GM12878 (cell line): ENCODE results near the gene ADARB1. TPM values are rescaled to one million over a fixed set of nuclear protein-coding genes. Genes with fewer than 3 reads are reported as not detected.

Source experiments
- ATAC-seq: fragments of 200-7000 bp; cut with Tn5 transposase; 3 replicates; pipeline ENCODE4 v1.9.1; 2020; ENCODE audit warnings: mild to moderate bottlenecking, moderate library complexity
- BruUV-seq: library from RNA; stranded (reverse); fragments of 400-500 nt; replicated peaks from 2 replicates; lab custom pipeline; 2021; lab: Mats Ljungman, UMichigan
- CTCF ChIA-PET: fragments of 300-600 bp; sonication (Branson Sonifier 250); formaldehyde crosslinking; extraction: SDS; loops from one replicate; lab custom pipeline; 2021; ENCODE audit warnings: inconsistent platforms; lab: Yijun Ruan, JAX
- POLR2A ChIA-PET: fragments of 350-600 bp; formaldehyde crosslinking; extraction: SDS; loops from one replicate; lab custom pipeline; 2021; ENCODE audit warnings: inconsistent platforms; lab: Charles Lee
- RAD21 ChIA-PET: fragments of 300-600 bp; sonication (Branson Sonifier 250); formaldehyde crosslinking; loops from one replicate; lab custom pipeline; 2023; ENCODE audit warnings: antibody characterized with exemption; ENCODE audit not compliant: unreplicated experiment; lab: Charles Lee
- SMC1A ChIA-PET: fragments of 300-600 bp; sonication (Branson Sonifier 250); formaldehyde crosslinking; loops from one replicate; lab custom pipeline; 2023; ENCODE audit not compliant: unreplicated experiment, uncharacterized antibody; lab: Charles Lee
- DNase-seq: peaks from one replicate; pipeline ENCODE4 v3.0.0-alpha.2; 2011; ENCODE audit warnings: low read depth, low spot score
- FAIRE-seq: peaks from 3 replicates; lab custom pipeline; 2011; peaks lifted over from hg19 to GRCh38; lab: Jason Lieb, UNC
- H2AFZ ChIP-seq: 2 replicates; pipeline ENCODE4 v1.6.0; 2011; ENCODE audit warnings: low read depth, low read length, control low read depth; ENCODE audit not compliant: control insufficient read depth
- H3K27ac ChIP-seq: 2 replicates; pipeline ENCODE4 v1.5.1; 2011; ENCODE audit warnings: control low read depth; ENCODE audit not compliant: control insufficient read depth, insufficient read depth
- H3K27me3 ChIP-seq, 2 experiments: replicated peaks in 1 of 2; 2 replicates each; pipeline versions ENCODE4 v1.6.0 to v1.6.1; 2011; ENCODE audit warnings: low read length in 1 of 2; ENCODE audit not compliant: control insufficient read depth in 2 of 2, insufficient read depth in 2 of 2
- H3K36me3 ChIP-seq, 2 experiments: 2 replicates each; pipeline ENCODE4 v1.5.1; 2011; ENCODE audit warnings: low read length in 1 of 2; ENCODE audit not compliant: control insufficient read depth in 2 of 2, insufficient read depth in 2 of 2
- H3K4me1 ChIP-seq: 2 replicates; pipeline ENCODE4 v1.6.1; 2011; ENCODE audit warnings: mild to moderate bottlenecking, low read length, moderate library complexity, mixed read lengths; ENCODE audit not compliant: control insufficient read depth, insufficient read depth
- H3K4me2 ChIP-seq: 2 replicates; pipeline ENCODE4 v1.6.0; 2011; ENCODE audit warnings: control low read depth; ENCODE audit not compliant: control insufficient read depth, insufficient read depth
- H3K4me3 ChIP-seq: fragments of 200-600 bp; sonication (generic); 2 replicates; pipeline ENCODE4 v1.5.1; 2016
- H3K79me2 ChIP-seq: 2 replicates; pipeline ENCODE4 v1.6.0; 2011; ENCODE audit warnings: low read length; ENCODE audit not compliant: control insufficient read depth, insufficient read depth
- H3K9ac ChIP-seq: 2 replicates; pipeline ENCODE4 v1.8.0; 2011; ENCODE audit warnings: low read length, control low read depth, mixed read lengths; ENCODE audit not compliant: control insufficient read depth, insufficient read depth
- H3K9me3 ChIP-seq: replicated peaks from 3 replicates; pipeline ENCODE4 v1.5.1; 2011; ENCODE audit warnings: mild to moderate bottlenecking, low read length; ENCODE audit not compliant: control insufficient read depth, insufficient read depth
- H4K20me1 ChIP-seq: 2 replicates; pipeline ENCODE4 v1.6.0; 2011; ENCODE audit not compliant: control insufficient read depth, insufficient read depth
- CREB1 ChIP-seq: IDR thresholded peaks from 2 replicates; pipeline ENCODE4 v1.6.1; 2012; ENCODE audit warnings: low read depth, mild to moderate bottlenecking, inconsistent platforms
- HCFC1 ChIP-seq: fragments of 150-350 bp; IDR thresholded peaks from 2 replicates; pipeline ENCODE4 v1.6.1; 2014; ENCODE audit warnings: low read length
- KDM1A ChIP-seq: fragments of 200-600 bp; sonication (generic); IDR thresholded peaks from 2 replicates; pipeline ENCODE4 v1.6.1; 2016; ENCODE audit warnings: borderline replicate concordance
- MXI1 ChIP-seq: fragments of 150-350 bp; IDR thresholded peaks from 2 replicates; pipeline ENCODE4 v1.6.1; 2011; ENCODE audit warnings: low read depth, mild to moderate bottlenecking, inconsistent platforms, low read length, improper control_type of control experiment
- RB1 ChIP-seq: fragments of 450-650 bp; formaldehyde crosslinking; IDR thresholded peaks from 2 replicates; pipeline ENCODE4 v1.6.1; 2017; ENCODE audit warnings: mild to moderate bottlenecking, borderline replicate concordance
- ZBTB40 ChIP-seq: fragments of 450-650 bp; IDR thresholded peaks from 2 replicates; pipeline ENCODE4 v1.6.1; 2016; ENCODE audit warnings: mild to moderate bottlenecking, moderate library complexity, borderline replicate concordance
- ZNF217 ChIP-seq: fragments of 450-650 bp; IDR thresholded peaks from 2 replicates; pipeline ENCODE4 v1.6.1; 2017; ENCODE audit warnings: antibody characterized with exemption, mild to moderate bottlenecking
- ZSCAN29 ChIP-seq: fragments of 450-650 bp; IDR thresholded peaks from 2 replicates; pipeline ENCODE4 v1.6.1; 2017; ENCODE audit warnings: mild to moderate bottlenecking, moderate library complexity
- WGBS: methylation state at CpG from one replicate; pipeline ENCODE4 v1.1.6; 2016; ENCODE audit warnings: low lambda C conversion rate; ENCODE audit not compliant: insufficient replicate concordance, insufficient coverage; ENCODE audit errors: missing lambda C conversion rate; 5-methylcytosine and 5-hydroxymethylcytosine counted together
- in situ Hi-C: fragments of 300-500 bp; cut with MboI; formaldehyde crosslinking; loops from 9 replicates; pipeline ENCODE4 v1.14.3; 2018; ENCODE audit warnings: mixed read lengths
- intact Hi-C: fragments of 100-400 bp; cut with micrococcal nuclease; formaldehyde crosslinking; loops from one replicate; pipeline ENCODE4 v1.14.2; 2022; ENCODE audit not compliant: unreplicated experiment
- polyA plus RNA-seq, 11 experiments: library from polyadenylated mRNA; depleted of rRNA in 4 of 11; unstranded in 6 of 11; stranded (reverse) in 5 of 11; fragments of >200 nt; fragmentation: Nextera tagmentation in 4 of 11; fragmentation: Illumina TruSeq in 1 of 11; extraction: Ambion mirVana in 4 of 11; extraction: Trizol in 1 of 11; gene quantifications; 1 replicate in 1 of 11; 2 replicates in 10 of 11; pipeline versions ENCODE4 v1.2.1 to v1.2.3, GENCODE V29; 2011 to 2016; ENCODE audit warnings: inconsistent platforms in 2 of 11, missing spikeins in 2 of 11, low read depth in 1 of 11
- total RNA-seq, 4 experiments: library from RNA; depleted of rRNA in 3 of 4; stranded (reverse); fragments of >200 nt in 3 of 4; fragmentation: Illumina TruSeq in 1 of 4; extraction: Trizol in 1 of 4; gene quantifications; 2 replicates each; pipeline versions ENCODE4 v1.2.1 to v1.2.3, GENCODE V29; 2013 to 2021
- TF ChIP-seq, protein P1 (sequence below): IDR thresholded peaks from 2 replicates; pipeline ENCODE4 v1.6.1; 2012; ENCODE audit warnings: low read length, inconsistent platforms

The ADARB1 gene
- total and polyA plus RNA-seq, 10 of the 15 experiments (the other 5 are each of a cell fraction or from before 2014, with no cell fraction given): 5.7 to 61.7 (median 25.3) TPM

- SMC1A ChIA-PET: no interaction called here
- intact Hi-C loops: no loop called here
- in situ Hi-C loops: no loop called here
- FAIRE-seq: no peak
- DNase-seq: no peak
- H3K9me3 ChIP-seq: peaks cover 7% of the 10 kb centered on the region; the same call in 1 of the 3 replicates
- no peaks in the 10 kb centered on the region for H3K36me3 ChIP-seq
- no peak for ATAC-seq
- H3K79me2 ChIP-seq: no peaks in the 10 kb centered on the region
- H3K9ac ChIP-seq: no peak overlapping the region
- POLR2A ChIA-PET: no interaction called here
- H3K4me2 ChIP-seq: no peak overlapping the region
- CTCF ChIA-PET: interaction anchor here (1.4 kb wide), 1 partner anchor 93 kb away, joined by 4 read pairs; no protein-coding TSS in a partner anchor
- H4K20me1 ChIP-seq: no peaks in the 10 kb centered on the region
- no peak overlapping the region for H3K27ac ChIP-seq
- no peak overlapping the region for H2AFZ ChIP-seq
- H3K27me3 ChIP-seq: no peaks in the 10 kb centered on the region; a peak in 1 of 4 replicates
- TF ChIP-seq CREB1 (no peak), ZSCAN29 (no peak), ZBTB40 (no peak), HCFC1 (no peak), ZNF217 (no peak), KDM1A (no peak), RB1 (no peak), MXI1 (no peak)
- TF ChIP-seq, protein P1, sequence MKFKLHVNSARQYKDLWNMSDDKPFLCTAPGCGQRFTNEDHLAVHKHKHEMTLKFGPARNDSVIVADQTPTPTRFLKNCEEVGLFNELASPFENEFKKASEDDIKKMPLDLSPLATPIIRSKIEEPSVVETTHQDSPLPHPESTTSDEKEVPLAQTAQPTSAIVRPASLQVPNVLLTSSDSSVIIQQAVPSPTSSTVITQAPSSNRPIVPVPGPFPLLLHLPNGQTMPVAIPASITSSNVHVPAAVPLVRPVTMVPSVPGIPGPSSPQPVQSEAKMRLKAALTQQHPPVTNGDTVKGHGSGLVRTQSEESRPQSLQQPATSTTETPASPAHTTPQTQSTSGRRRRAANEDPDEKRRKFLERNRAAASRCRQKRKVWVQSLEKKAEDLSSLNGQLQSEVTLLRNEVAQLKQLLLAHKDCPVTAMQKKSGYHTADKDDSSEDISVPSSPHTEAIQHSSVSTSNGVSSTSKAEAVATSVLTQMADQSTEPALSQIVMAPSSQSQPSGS: no peak
- TF ChIP-seq, all 136 proteins: peak for 0
- 33% methylated on average over 8 of the region's 8 CpGs for WGBS
- BruUV-seq: no TSS peak
- Histone ChIP-seq H3K4me3 (no peak overlapping the region), H3K4me1 (no peaks in the 10 kb centered on the region)
- RAD21 ChIA-PET: no interaction called here
Observed at GRCh38 chr21:45035477-45035848, 38.9 kb upstream of the ADARB1 start.
